ENCODE data around the gene WDR7. TPM values are rescaled to one million over a fixed set of nuclear protein-coding genes. Genes with fewer than 3 reads are reported as not detected.

Gene WDR7
- total RNA-seq, 4 donors from 2014 or later = 16.2 to 39.4 (median 19.9) TPM

- no peak for TF ChIP-seq CTCF (IDR thresholded peaks at IDR 0.05)
- no peak for ATAC-seq (ENCODE audit: low FRiP score)
- DNase-seq (ENCODE audit: low spot score) = no peak
Observed at GRCh38 chr18:57038395-57038794, 387.2 kb downstream of the WDR7 start.

- ATAC-seq (ENCODE audit: low FRiP score) (no peak), DNase-seq (ENCODE audit: low spot score) (no peak)
- TF ChIP-seq CTCF (IDR thresholded peaks at IDR 0.05) = no peak
Observed at GRCh38 chr18:57040175-57040574, 389.0 kb downstream of the WDR7 start.

DNA sequence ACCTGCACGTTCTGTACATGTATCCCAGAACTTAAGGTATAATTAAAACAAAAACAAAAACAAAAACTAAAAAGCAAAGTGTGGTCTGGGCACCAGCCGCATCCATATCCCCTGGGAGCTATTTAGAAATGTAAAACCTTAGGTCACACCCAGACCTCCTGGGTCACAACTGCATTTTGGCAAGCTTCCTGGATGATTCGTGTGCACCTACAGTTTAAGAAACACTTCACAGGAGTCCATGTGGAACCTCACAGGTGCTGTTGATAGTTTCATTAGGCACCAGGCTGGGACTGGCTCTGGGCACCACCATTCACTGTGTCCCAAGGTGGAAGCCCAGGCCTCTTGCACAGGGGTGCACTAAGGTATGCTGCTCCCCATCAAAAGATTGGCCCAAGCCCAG is 392.1 kb downstream of the WDR7 start:
- DNase-seq (ENCODE audit: low spot score) (no peak), ATAC-seq (ENCODE audit: low FRiP score) (no peak)
- no peak for TF ChIP-seq CTCF (IDR thresholded peaks at IDR 0.05)

DNA sequence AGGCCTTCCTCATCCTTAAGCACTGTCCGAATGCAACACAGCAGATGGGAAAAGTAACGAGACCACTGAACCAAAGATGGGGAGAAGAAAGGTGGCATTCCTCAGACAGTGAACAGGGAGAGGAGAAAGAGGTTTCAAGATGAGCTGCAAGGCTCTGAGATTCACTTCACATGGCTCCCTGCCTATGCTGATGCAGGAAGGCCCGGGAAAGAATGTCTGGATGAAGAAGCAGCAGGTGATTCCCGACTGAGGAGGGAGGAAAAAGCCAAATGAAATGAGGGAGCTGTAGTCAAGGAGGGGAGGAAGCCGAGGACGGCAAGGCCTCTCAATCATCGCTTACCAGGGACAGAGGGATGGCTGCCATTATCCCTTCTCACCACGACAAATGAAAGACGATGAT is 397.2 kb downstream of the WDR7 start:
- ATAC-seq (ENCODE audit: low FRiP score) (no peak), DNase-seq (ENCODE audit: low spot score) (no peak)
- TF ChIP-seq CTCF (IDR thresholded peaks at IDR 0.05) = no peak

GRCh38 chr18:57048859-57049258 is 397.7 kb downstream of the WDR7 start:
- DNase-seq (ENCODE audit: low spot score) (no peak), ATAC-seq (ENCODE audit: low FRiP score) (no peak)
- no peak for TF ChIP-seq CTCF (IDR thresholded peaks at IDR 0.05)

- no peak for TF ChIP-seq CTCF (IDR thresholded peaks at IDR 0.05)
- DNase-seq (ENCODE audit: low spot score) (no peak), ATAC-seq (ENCODE audit: low FRiP score) (no peak)
Observed at GRCh38 chr18:57050310-57050949, 399.3 kb downstream of the WDR7 start.

- DNase-seq (ENCODE audit: low spot score) (no peak), ATAC-seq (ENCODE audit: low FRiP score) (no peak)
- TF ChIP-seq CTCF (IDR thresholded peaks at IDR 0.05) = no peak
Observed at GRCh38 chr18:57051021-57051656, 400.0 kb downstream of the WDR7 start.

All from omental fat pad (tissue), 4 donors.